ENCODE data around the gene CCDC149. TPM values are rescaled to one million over a fixed set of nuclear protein-coding genes. Genes with fewer than 3 reads are reported as not detected.

CCDC149 gene
- polyA plus RNA-seq, 2 of the 4 experiments (the other 2 are of a cell fraction), result 1.4 to 2.8 TPM

DNA sequence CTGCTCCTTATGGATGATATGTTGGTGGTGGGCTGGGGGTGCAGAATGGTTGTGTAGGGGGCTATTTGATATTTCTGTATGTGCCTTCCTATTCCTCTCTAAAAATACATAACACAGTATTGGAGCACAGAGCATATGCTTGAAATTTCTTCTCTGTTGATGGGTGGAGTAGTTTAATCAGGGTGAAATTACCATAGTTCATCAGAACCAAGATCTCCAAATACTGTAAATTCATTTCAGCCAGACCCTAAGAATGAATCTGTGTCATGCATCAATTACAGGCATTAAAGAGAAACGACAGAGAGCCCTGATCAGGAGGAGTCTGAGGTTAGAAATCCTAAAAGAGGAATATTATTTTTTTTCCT is 25.1 kb upstream of the CCDC149 start:
- H3K9me3 ChIP-seq, result no peaks in the 10 kb centered on the region
- CTCF ChIA-PET, result no interaction called here
- H3K27ac ChIP-seq, result no peak overlapping the region
- TF ChIP-seq CBX2 (IDR thresholded peaks at IDR 0.05; ENCODE audit: borderline replicate concordance, low read depth) (no peak), EHMT2 (IDR thresholded peaks at IDR 0.05; ENCODE audit: low read depth) (no peak), USF2 (IDR thresholded peaks at IDR 0.05) (no peak), JUN (IDR thresholded peaks at IDR 0.05) (no peak), FOXS1 (CRISPR knock-in tag; IDR thresholded peaks at IDR 0.05) (no peak), EP300 (IDR thresholded peaks at IDR 0.05) (no peak), MAZ (IDR thresholded peaks at IDR 0.05; ENCODE audit: borderline replicate concordance, low read depth, low read length) (no peak), ESRRA (IDR thresholded peaks at IDR 0.05; ENCODE audit: borderline replicate concordance, low read length) (no peak), RAD21 (conservative IDR thresholded peaks at IDR 0.05 in 1 of 2, IDR thresholded peaks at IDR 0.05 in 1 of 2) (no peak), JUNB (IDR thresholded peaks at IDR 0.05) (no peak)
- no peak overlapping the region for H3K4me2 ChIP-seq
- no peak for FAIRE-seq
- 0% methylated on average over 1 of the region's 1 CpG for WGBS (ENCODE audit: missing lambda C conversion rate)
- no peak for DNase-seq (ENCODE audit: low read depth in 1 of 2, low spot score in 1 of 2)
- H3K4me1 ChIP-seq, result no peaks in the 10 kb centered on the region
- H3K4me3 ChIP-seq, result no peak overlapping the region
- POLR2A ChIA-PET, result no interaction called here
- no peak for ATAC-seq

GRCh38 chr4:24937176-24937916 is 24.5 kb upstream of the CCDC149 start:
- TF ChIP-seq FOSB (CRISPR knock-in tag; IDR thresholded peaks at IDR 0.05), result no peak
- TF ChIP-seq NFE2L2 (conservative IDR thresholded peaks at IDR 0.05; ENCODE audit: low read length), result no peak
- TF ChIP-seq HOXB5 (CRISPR knock-in tag; IDR thresholded peaks at IDR 0.05), result no peak
- Histone ChIP-seq H3K9me3 (no peaks in the 10 kb centered on the region), H3K4me2 (no peak overlapping the region), H3K4me3 (no peak overlapping the region), H3K4me1 (no peaks in the 10 kb centered on the region), H3K27ac (no peak overlapping the region)
- ATAC-seq, result no peak
- FAIRE-seq, result no peak
- WGBS (ENCODE audit: missing lambda C conversion rate), result 36% methylated on average over 5 of the region's 5 CpGs
- DNase-seq (ENCODE audit: low read depth in 1 of 2, low spot score in 1 of 2), result no peak
- POLR2A ChIA-PET, result no interaction called here
- CTCF ChIA-PET, result no interaction called here

- Histone ChIP-seq H3K9me3 (no peaks in the 10 kb centered on the region), H3K4me2 (no peak overlapping the region), H3K4me3 (no peak overlapping the region), H3K27ac (no peak overlapping the region), H3K4me1 (no peaks in the 10 kb centered on the region)
- FAIRE-seq (no peak), ATAC-seq (no peak), DNase-seq (ENCODE audit: low read depth in 1 of 2, low spot score in 1 of 2) (no peak)
- POLR2A ChIA-PET, result no interaction called here
- WGBS (ENCODE audit: missing lambda C conversion rate), result 41% methylated on average over 2 of the region's 2 CpGs
- TF ChIP-seq NFE2L2 (conservative IDR thresholded peaks at IDR 0.05; ENCODE audit: low read length), result no peak
- TF ChIP-seq RAD21 (conservative IDR thresholded peaks at IDR 0.05 in 1 of 2, IDR thresholded peaks at IDR 0.05 in 1 of 2), result no peak
- no peak for TF ChIP-seq CHD4 (IDR thresholded peaks at IDR 0.05; ENCODE audit: borderline replicate concordance)
- no peak for TF ChIP-seq FOSB (CRISPR knock-in tag; IDR thresholded peaks at IDR 0.05)
- TF ChIP-seq HDAC2 (IDR thresholded peaks at IDR 0.05), result no peak
- TF ChIP-seq RARB (CRISPR knock-in tag; IDR thresholded peaks at IDR 0.05), result no peak
- no peak for TF ChIP-seq CBX8 (IDR thresholded peaks at IDR 0.05)
- CTCF ChIA-PET, result no interaction called here
Observed at GRCh38 chr4:24935856-24936255, 23.0 kb upstream of the CCDC149 start.

DNA sequence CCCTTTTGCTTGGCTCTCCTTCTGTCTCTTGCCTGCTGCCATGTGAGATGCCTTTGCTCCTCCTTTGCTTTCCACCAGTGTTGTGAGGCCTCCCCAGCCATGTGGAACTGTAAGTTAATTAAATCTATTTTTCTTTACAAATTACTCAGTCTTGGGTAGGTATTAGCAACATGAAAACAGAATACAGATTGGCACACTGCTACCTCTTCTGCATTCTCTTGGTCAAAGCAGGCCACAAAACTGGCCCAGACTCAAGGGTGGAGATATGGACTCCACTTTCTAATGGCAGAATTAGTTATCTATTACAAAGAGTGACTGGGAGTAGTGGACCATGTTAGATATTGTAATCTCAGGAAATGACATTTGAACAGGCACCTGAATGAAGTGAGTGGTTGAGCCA is 21.5 kb upstream of the CCDC149 start:
- TF ChIP-seq JUN (IDR thresholded peaks at IDR 0.05), result no peak
- TF ChIP-seq NFE2L2 (conservative IDR thresholded peaks at IDR 0.05; ENCODE audit: low read length), result no peak
- no peak for TF ChIP-seq POLR2AphosphoS2 (conservative IDR thresholded peaks at IDR 0.05; ENCODE audit: low read length)
- TF ChIP-seq FOSL2 (IDR thresholded peaks at IDR 0.05), result no peak
- TF ChIP-seq FOSL2 (CRISPR knock-in tag; IDR thresholded peaks at IDR 0.05), result no peak
- no peak for TF ChIP-seq ELK1 (IDR thresholded peaks at IDR 0.05; ENCODE audit: low read depth, low read length)
- no peak for TF ChIP-seq RCOR1 (IDR thresholded peaks at IDR 0.05; ENCODE audit: low read depth, low read length)
- no peak for TF ChIP-seq HOXB13 (CRISPR knock-in tag; IDR thresholded peaks at IDR 0.05; ENCODE audit: low read depth)
- TF ChIP-seq, protein P1, sequence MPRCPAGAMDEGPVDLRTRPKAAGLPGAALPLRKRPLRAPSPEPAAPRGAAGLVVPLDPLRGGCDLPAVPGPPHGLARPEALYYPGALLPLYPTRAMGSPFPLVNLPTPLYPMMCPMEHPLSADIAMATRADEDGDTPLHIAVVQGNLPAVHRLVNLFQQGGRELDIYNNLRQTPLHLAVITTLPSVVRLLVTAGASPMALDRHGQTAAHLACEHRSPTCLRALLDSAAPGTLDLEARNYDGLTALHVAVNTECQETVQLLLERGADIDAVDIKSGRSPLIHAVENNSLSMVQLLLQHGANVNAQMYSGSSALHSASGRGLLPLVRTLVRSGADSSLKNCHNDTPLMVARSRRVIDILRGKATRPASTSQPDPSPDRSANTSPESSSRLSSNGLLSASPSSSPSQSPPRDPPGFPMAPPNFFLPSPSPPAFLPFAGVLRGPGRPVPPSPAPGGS (IDR thresholded peaks at IDR 0.05), result no peak
- TF ChIP-seq, protein P2, sequence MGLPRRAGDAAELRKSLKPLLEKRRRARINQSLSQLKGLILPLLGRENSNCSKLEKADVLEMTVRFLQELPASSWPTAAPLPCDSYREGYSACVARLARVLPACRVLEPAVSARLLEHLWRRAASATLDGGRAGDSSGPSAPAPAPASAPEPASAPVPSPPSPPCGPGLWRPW (IDR thresholded peaks at IDR 0.05), result no peak
- no peak for TF ChIP-seq SMC3 (IDR thresholded peaks at IDR 0.05)
- no peak for TF ChIP-seq ZNF302 (CRISPR knock-in tag; IDR thresholded peaks at IDR 0.05)
- no peak for TF ChIP-seq MAFK (IDR thresholded peaks at IDR 0.05; ENCODE audit: partially characterized antibody)
- no peak for TF ChIP-seq GATA3 (IDR thresholded peaks at IDR 0.05; ENCODE audit: borderline replicate concordance)
- TF ChIP-seq EP300 (IDR thresholded peaks at IDR 0.05), result no peak
- TF ChIP-seq, protein P3, sequence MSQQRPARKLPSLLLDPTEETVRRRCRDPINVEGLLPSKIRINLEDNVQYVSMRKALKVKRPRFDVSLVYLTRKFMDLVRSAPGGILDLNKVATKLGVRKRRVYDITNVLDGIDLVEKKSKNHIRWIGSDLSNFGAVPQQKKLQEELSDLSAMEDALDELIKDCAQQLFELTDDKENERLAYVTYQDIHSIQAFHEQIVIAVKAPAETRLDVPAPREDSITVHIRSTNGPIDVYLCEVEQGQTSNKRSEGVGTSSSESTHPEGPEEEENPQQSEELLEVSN (IDR thresholded peaks at IDR 0.05; ENCODE audit: borderline replicate concordance, low read depth), result no peak
- no peak for TF ChIP-seq FOXS1 (CRISPR knock-in tag; IDR thresholded peaks at IDR 0.05)
- ChIA-PET POLR2A (no interaction called here), CTCF (no interaction called here)
- H3K27ac ChIP-seq, result no peak overlapping the region
- no peak for ATAC-seq
- H3K4me1 ChIP-seq, result no peaks in the 10 kb centered on the region
- DNase-seq (ENCODE audit: low read depth in 1 of 2, low spot score in 1 of 2), result no peak
- H3K4me2 ChIP-seq, result no peak overlapping the region
- no peak overlapping the region for H3K4me3 ChIP-seq
- H3K9me3 ChIP-seq, result no peaks in the 10 kb centered on the region
- FAIRE-seq, result no peak
